ENCODE results near the gene C6orf47. TPM values are rescaled to one million over a fixed set of nuclear protein-coding genes. Genes with fewer than 3 reads are reported as not detected.

Gene C6orf47
- total and polyA plus RNA-seq, 2 donors (not counting 3 experiments of a cell fraction or from before 2014, with no cell fraction given) = 5.8 to 12.8 TPM

- DNase-seq (ENCODE audit: low read depth, low spot score) (no peak), FAIRE-seq (no peak)
- Histone ChIP-seq H3K4me1 (ENCODE audit: control insufficient read depth, extremely low read depth, insufficient read depth, low read length) (peaks cover 33% of the 10 kb centered on the region), H3K4me3 (replicated peaks in 1 of 3; ENCODE audit: insufficient read depth in 1 of 3, low read depth in 1 of 3, low read length in 3 of 3) (no peak overlapping the region), H3K79me2 (ENCODE audit: control insufficient read depth, insufficient read depth, low read length) (peaks cover 22% of the 10 kb centered on the region), H4K20me1 (replicated peaks; ENCODE audit: control insufficient read depth, extremely low read depth, insufficient read depth, low read length) (no peaks in the 10 kb centered on the region), H3K9me3 (replicated peaks; ENCODE audit: control insufficient read depth, insufficient read depth, low read length) (no peaks in the 10 kb centered on the region), H3K27me3 (ENCODE audit: control insufficient read depth in 2 of 2, insufficient read depth in 2 of 2, low read length in 2 of 2) (no peaks in the 10 kb centered on the region), H3K27ac (ENCODE audit: insufficient read depth, low read depth, low read length) (no peak overlapping the region), H3K9ac (replicated peaks; ENCODE audit: extremely low read depth, insufficient read depth, low read length) (no peak overlapping the region), H3K9me1 (replicated peaks; ENCODE audit: control insufficient read depth, extremely low read depth, insufficient read depth, low read length) (no peaks in the 10 kb centered on the region), H2AFZ (ENCODE audit: low read depth, low read length) (no peak overlapping the region), H3K4me2 (ENCODE audit: insufficient read depth, low read length) (no peak overlapping the region), H3K36me3 (ENCODE audit: control insufficient read depth in 2 of 2, extremely low read depth in 1 of 2, insufficient read depth in 2 of 2, low read length in 2 of 2) (peaks cover 3 to 4% of the 10 kb centered on the region in 2 experiments)
- no peak for TF ChIP-seq GATA2 (IDR thresholded peaks at IDR 0.05; ENCODE audit: insufficient read depth, insufficient read length, low read depth, low read length)
- no peak for TF ChIP-seq CTCF (IDR thresholded peaks at IDR 0.05; ENCODE audit: extremely low read depth in 1 of 2, insufficient read depth in 1 of 2, low read depth in 1 of 2, low read length in 2 of 2)
- TF ChIP-seq FOS (IDR thresholded peaks at IDR 0.05; ENCODE audit: borderline replicate concordance, insufficient read depth, low read length) = no peak
- no peak for TF ChIP-seq POLR2A (IDR thresholded peaks at IDR 0.05; ENCODE audit: low read depth, low read length)
- no peak for TF ChIP-seq EZH2 (IDR thresholded peaks at IDR 0.05; ENCODE audit: borderline replicate concordance, low read depth, low read length, severe bottlenecking)
- TF ChIP-seq POLR2AphosphoS5 (IDR thresholded peaks at IDR 0.05; ENCODE audit: insufficient read depth, low read depth, low read length) = no peak
- no peak for TF ChIP-seq MYC (IDR thresholded peaks at IDR 0.05; ENCODE audit: low read depth, low read length)
- TF ChIP-seq JUN (IDR thresholded peaks at IDR 0.05; ENCODE audit: borderline replicate concordance, insufficient read depth, insufficient read length, low read depth) = no peak
- no peak for TF ChIP-seq MAX (IDR thresholded peaks at IDR 0.05; ENCODE audit: insufficient read depth, insufficient read length)
- POLR2A ChIA-PET = interaction anchor here (0.7 kb wide), 1 partner anchor 519 kb away, joined by 3 read pairs; no protein-coding TSS in a partner anchor
- dilution Hi-C loops (cut with MboI; ENCODE audit: extremely low pct_ligation_motif_present, low sequenced_read_pairs) = no loop called here
- intact Hi-C loops (cut with micrococcal nuclease) = no loop called here
- no TSS peak for BruUV-seq (replicated peaks)
- CTCF ChIA-PET = interaction anchor here (0.6 kb wide), 1 partner anchor 106 kb away, joined by 3 read pairs; no protein-coding TSS in a partner anchor
Measured at GRCh38 chr6:31657406-31658157, 3.0 kb downstream of the C6orf47 start.

All from endothelial cell of umbilical vein (primary cell).